Smooth muscle cell (in vitro differentiated cells): ENCODE data around the gene PTPRU. TPM values are rescaled to one million over a fixed set of nuclear protein-coding genes. Genes with fewer than 3 reads are reported as not detected.

Experiments
- DNase-seq: peaks from one replicate; lab custom pipeline; 2025; ENCODE audit not compliant: unreplicated experiment; lab: John Stamatoyannopoulos, UW
- H2AFZ ChIP-seq: fragments of 200-600 bp; sonication (generic); 2 replicates; pipeline ENCODE4 v1.6.0; 2016; ENCODE audit warnings: antibody characterized with exemption, low read depth, mild to moderate bottlenecking
- H3F3A ChIP-seq: fragments of 200-600 bp; sonication (generic); 2 replicates; pipeline ENCODE4 v1.6.0; 2017; ENCODE audit warnings: antibody characterized with exemption, low read depth
- H3K27ac ChIP-seq: fragments of 200-600 bp; sonication (generic); 2 replicates; pipeline ENCODE4 v1.5.1; 2016; ENCODE audit warnings: low read depth, mild to moderate bottlenecking
- H3K27me3 ChIP-seq: fragments of 200-600 bp; sonication (generic); 2 replicates; pipeline ENCODE4 v1.6.1; 2016; ENCODE audit warnings: low read depth, mild to moderate bottlenecking
- H3K36me3 ChIP-seq: fragments of 200-600 bp; sonication (generic); 2 replicates; pipeline ENCODE4 v1.5.1; 2016; ENCODE audit warnings: low read depth
- H3K4me1 ChIP-seq: fragments of 200-600 bp; sonication (generic); 2 replicates; pipeline ENCODE4 v1.5.1; 2016; ENCODE audit warnings: low read depth
- H3K4me2 ChIP-seq: fragments of 200-600 bp; sonication (generic); 2 replicates; pipeline ENCODE4 v1.6.0; 2016; ENCODE audit warnings: mild to moderate bottlenecking
- H3K4me3 ChIP-seq: fragments of 200-600 bp; sonication (generic); 2 replicates; pipeline ENCODE4 v1.5.1; 2016; ENCODE audit warnings: mild to moderate bottlenecking
- H3K79me2 ChIP-seq: fragments of 200-600 bp; sonication (generic); 2 replicates; pipeline ENCODE4 v1.6.0; 2016; ENCODE audit warnings: low read depth, mild to moderate bottlenecking
- H3K9ac ChIP-seq: fragments of 200-600 bp; sonication (generic); 2 replicates; pipeline ENCODE4 v1.6.0; 2016; ENCODE audit warnings: low read depth
- H3K9me3 ChIP-seq: fragments of 200-600 bp; sonication (generic); replicated peaks from 2 replicates; pipeline ENCODE4 v1.5.1; 2016; ENCODE audit warnings: low read depth
- H4K20me1 ChIP-seq: fragments of 200-600 bp; sonication (generic); 2 replicates; pipeline ENCODE4 v1.6.0; 2016; ENCODE audit warnings: low read depth
- CTCF ChIP-seq: fragments of 200-600 bp; sonication (generic); IDR thresholded peaks from 2 replicates; pipeline ENCODE4 v1.5.1; 2017; ENCODE audit warnings: borderline replicate concordance, mild to moderate bottlenecking, antibody characterized with exemption; ENCODE audit not compliant: insufficient read depth, poor library complexity, severe bottlenecking
- WGBS: methylation state at CpG from one replicate; pipeline ENCODE4 v1.1.7; 2016; ENCODE audit warnings: low lambda C conversion rate; 5-methylcytosine and 5-hydroxymethylcytosine counted together
- polyA plus RNA-seq: library from polyadenylated mRNA; unstranded; fragments of >200 nt; fragmentation: Nextera tagmentation; extraction: Ambion mirVana; gene quantifications from 2 replicates; pipeline ENCODE4 v1.2.1, GENCODE V29; 2016
- total RNA-seq: library from RNA; depleted of rRNA; stranded (reverse); fragments of >200 nt; gene quantifications from 2 replicates; pipeline ENCODE4 v1.2.3, GENCODE V29; 2014

The PTPRU gene
- total and polyA plus RNA-seq, 2 experiments from 2014 or later: 41.1 to 67.8 TPM

GRCh38 chr1:29362764-29363163 lies 126.4 kb downstream of the PTPRU start:
- no peak overlapping the region for H3K4me3 ChIP-seq
- no peaks in the 10 kb centered on the region for H3K4me1 ChIP-seq
- no peaks in the 10 kb centered on the region for H3K79me2 ChIP-seq
- 79% methylated on average over 4 of the region's 4 CpGs for WGBS
- TF ChIP-seq CTCF: no peak
- H3K9me3 ChIP-seq: no peaks in the 10 kb centered on the region
- H3F3A ChIP-seq: no peaks in the 10 kb centered on the region
- H3K4me2 ChIP-seq: no peak overlapping the region
- H2AFZ ChIP-seq: no peak overlapping the region
- H3K36me3 ChIP-seq: no peaks in the 10 kb centered on the region
- no peaks in the 10 kb centered on the region for H4K20me1 ChIP-seq
- H3K9ac ChIP-seq: no peak overlapping the region
- no peak for DNase-seq
- H3K27me3 ChIP-seq: no peaks in the 10 kb centered on the region
- no peak overlapping the region for H3K27ac ChIP-seq

GRCh38 chr1:29363536-29363935 lies 127.2 kb downstream of the PTPRU start:
- Histone ChIP-seq H2AFZ (no peak overlapping the region), H3K27ac (no peak overlapping the region), H3K4me3 (no peak overlapping the region), H3K27me3 (peaks cover 7% of the 10 kb centered on the region), H3K79me2 (no peaks in the 10 kb centered on the region), H3K4me1 (no peaks in the 10 kb centered on the region), H3K4me2 (no peak overlapping the region), H3F3A (no peaks in the 10 kb centered on the region), H3K9ac (no peak overlapping the region), H4K20me1 (no peaks in the 10 kb centered on the region), H3K36me3 (no peaks in the 10 kb centered on the region), H3K9me3 (no peaks in the 10 kb centered on the region)
- DNase-seq: no peak
- no peak for TF ChIP-seq CTCF
- 86% methylated on average over 6 of the region's 6 CpGs for WGBS

GRCh38 chr1:29364101-29364678 lies 127.9 kb downstream of the PTPRU start:
- H3K4me1 ChIP-seq: no peaks in the 10 kb centered on the region
- no peak overlapping the region for H3K27ac ChIP-seq
- no peaks in the 10 kb centered on the region for H3F3A ChIP-seq
- H3K9ac ChIP-seq: no peak overlapping the region
- 95% methylated on average over 6 of the region's 6 CpGs for WGBS
- H3K79me2 ChIP-seq: no peaks in the 10 kb centered on the region
- H3K4me2 ChIP-seq: no peak overlapping the region
- no peak for TF ChIP-seq CTCF
- no peaks in the 10 kb centered on the region for H4K20me1 ChIP-seq
- H3K27me3 ChIP-seq: peaks cover 9% of the 10 kb centered on the region
- H3K9me3 ChIP-seq: no peaks in the 10 kb centered on the region
- no peak overlapping the region for H3K4me3 ChIP-seq
- no peaks in the 10 kb centered on the region for H3K36me3 ChIP-seq
- H2AFZ ChIP-seq: no peak overlapping the region
- DNase-seq: no peak
